HepG2 (cell line): Measurements from ENCODE around the gene RPS14. TPM values are rescaled to one million over a fixed set of nuclear protein-coding genes. Genes with fewer than 3 reads are reported as not detected.

Source experiments
- ATAC-seq: fragments of 200-7000 bp; cut with Tn5 transposase; 3 replicates; pipeline ENCODE4 v1.9.1; 2020; ENCODE audit warnings: mild to moderate bottlenecking, moderate library complexity
- BruUV-seq: library from RNA; stranded (reverse); fragments of 400-500 nt; replicated peaks from 2 replicates; lab custom pipeline; 2021; lab: Mats Ljungman, UMichigan
- CTCF ChIA-PET: fragments of 300-600 bp; formaldehyde crosslinking; extraction: SDS; loops from one replicate; lab custom pipeline; 2021; ENCODE audit warnings: low total read pairs, inconsistent platforms, low intra/inter-chr PET ratio; lab: Yijun Ruan, JAX
- POLR2A ChIA-PET: fragments of 350-600 bp; sonication (Branson Sonifier 250); formaldehyde crosslinking; loops from one replicate; lab custom pipeline; 2020; ENCODE audit warnings: antibody characterized with exemption, inconsistent platforms; lab: Yijun Ruan, JAX
- DNase-seq: peaks from one replicate; pipeline ENCODE4 v3.0.0-alpha.2; 2015; ENCODE audit warnings: low spot score
- FAIRE-seq: peaks from 3 replicates; lab custom pipeline; 2011; peaks lifted over from hg19 to GRCh38; lab: Jason Lieb, UNC
- H2AFZ ChIP-seq: one replicate; pipeline ENCODE4 v1.6.1; 2011; ENCODE audit warnings: low read length, inconsistent platforms
- H3K27ac ChIP-seq: fragments of 300-600 bp; 3 replicates; pipeline ENCODE4 v1.8.0; 2011; ENCODE audit warnings: mixed run types, mild to moderate bottlenecking, mixed read lengths, low read length, inconsistent platforms; ENCODE audit not compliant: insufficient read depth; ENCODE audit errors: extremely low read length
- H3K27me3 ChIP-seq, 2 experiments: fragments of 200-600 bp in 1 of 2; 2 replicates in 1 of 2; 3 replicates in 1 of 2; pipeline versions ENCODE4 v1.6.0 to v1.8.0; 2011; ENCODE audit warnings: low read length in 2 of 2, mild to moderate bottlenecking in 2 of 2, moderate library complexity in 2 of 2, inconsistent platforms in 1 of 2; ENCODE audit not compliant: insufficient read depth in 2 of 2, control insufficient read depth in 1 of 2
- H3K36me3 ChIP-seq, 2 experiments: fragments of 200-600 bp in 1 of 2; replicated peaks in 1 of 2; 2 replicates in 1 of 2; 3 replicates in 1 of 2; pipeline versions ENCODE4 v1.5.1 to v1.8.0; 2011; ENCODE audit warnings: low read length in 2 of 2, inconsistent platforms in 1 of 2; ENCODE audit not compliant: insufficient read depth in 2 of 2, control insufficient read depth in 1 of 2
- H3K4me1 ChIP-seq: 2 replicates; pipeline ENCODE4 v1.5.1; 2012; ENCODE audit warnings: low read length, inconsistent platforms; ENCODE audit not compliant: insufficient read depth
- H3K4me2 ChIP-seq: 2 replicates; pipeline ENCODE4 v1.6.0; 2011; ENCODE audit warnings: low read depth, low read length, inconsistent platforms
- H3K4me3 ChIP-seq, 3 experiments: fragments of 200-600 bp in 1 of 3; sonication (generic), shearing (Covaris generic) in 1 of 3; replicated peaks in 1 of 3; 2 replicates each; pipeline ENCODE4 v1.5.1; 2011 to 2016; ENCODE audit warnings: low read length in 3 of 3, inconsistent platforms in 2 of 3, low read depth in 2 of 3, mild to moderate bottlenecking in 2 of 3, control low read depth in 1 of 3, mixed read lengths in 1 of 3; ENCODE audit not compliant: insufficient read depth in 1 of 3
- H3K79me2 ChIP-seq: one replicate; pipeline ENCODE4 v1.6.1; 2011; ENCODE audit warnings: low read length, inconsistent platforms; ENCODE audit not compliant: insufficient read depth
- H3K9ac ChIP-seq: 2 replicates; pipeline ENCODE4 v1.6.0; 2011; ENCODE audit warnings: mild to moderate bottlenecking, low read depth, low read length, inconsistent platforms; ENCODE audit not compliant: insufficient read depth
- H3K9me3 ChIP-seq: 2 replicates; pipeline ENCODE4 v1.5.1; 2012; ENCODE audit warnings: mild to moderate bottlenecking, low read length
- H4K20me1 ChIP-seq: 2 replicates; pipeline ENCODE4 v1.6.0; 2011; ENCODE audit warnings: inconsistent platforms, mild to moderate bottlenecking, low read length, moderate library complexity; ENCODE audit not compliant: insufficient read depth
- ARNT ChIP-seq: fragments of 450-650 bp; IDR thresholded peaks from 2 replicates; pipeline ENCODE4 v1.6.1; 2017
- ATF3 ChIP-seq: sonication (generic); formaldehyde crosslinking; IDR thresholded peaks from 2 replicates; pipeline ENCODE4 v1.4.0; 2020; ENCODE audit warnings: missing genetic modification reagents
- CHD4 ChIP-seq: fragments of 200-600 bp; sonication (generic); IDR thresholded peaks from 2 replicates; pipeline ENCODE4 v1.7.0; 2017; ENCODE audit warnings: mild to moderate bottlenecking, low read length, borderline replicate concordance
- DR1 ChIP-seq: sonication (generic); formaldehyde crosslinking; IDR thresholded peaks from 2 replicates; pipeline ENCODE4 v1.8.0; 2021; ENCODE audit warnings: mild to moderate bottlenecking, missing genetic modification reagents, inconsistent platforms
- FLYWCH1 ChIP-seq: sonication (generic); formaldehyde crosslinking; IDR thresholded peaks from 2 replicates; pipeline ENCODE4 v1.8.1; 2023; ENCODE audit warnings: mild to moderate bottlenecking, missing genetic modification reagents
- FOXK1 ChIP-seq: sonication (generic); formaldehyde crosslinking; IDR thresholded peaks from 2 replicates; pipeline ENCODE4 v1.4.0; 2020; ENCODE audit warnings: low read depth, missing genetic modification reagents, borderline replicate concordance
- HDAC1 ChIP-seq: sonication (generic); formaldehyde crosslinking; IDR thresholded peaks from 2 replicates; pipeline ENCODE4 v1.5.1; 2020; ENCODE audit warnings: mild to moderate bottlenecking, missing genetic modification reagents
- HNRNPH1 ChIP-seq: fragments of 200-400 bp; formaldehyde crosslinking; optimal IDR thresholded peaks from 2 replicates; pipeline ENCODE3; 2017; ENCODE audit warnings: mild to moderate bottlenecking, low read depth, low read length
- PHF8 ChIP-seq: sonication (generic); formaldehyde crosslinking; IDR thresholded peaks from 2 replicates; pipeline ENCODE4 v1.5.0; 2020; ENCODE audit warnings: missing genetic modification reagents
- RNF2 ChIP-seq: fragments of 450-650 bp; conservative IDR thresholded peaks from 2 replicates; pipeline ENCODE4 v1.6.1; 2016; ENCODE audit warnings: low read depth
- STAG1 ChIP-seq: sonication (generic); formaldehyde crosslinking; IDR thresholded peaks from 2 replicates; pipeline ENCODE4 v1.4.0; 2020; ENCODE audit warnings: missing genetic modification reagents
- TCF7L2 ChIP-seq: IDR thresholded peaks from 2 replicates; pipeline ENCODE4 v1.6.1; 2011; ENCODE audit warnings: mild to moderate bottlenecking, low read depth, low read length, moderate library complexity
- TP53 ChIP-seq: sonication (generic); formaldehyde crosslinking; conservative IDR thresholded peaks from 2 replicates; pipeline ENCODE4 v1.4.0; 2020; ENCODE audit warnings: missing genetic modification reagents
- ZNF3 ChIP-seq: IDR thresholded peaks from 2 replicates; pipeline ENCODE4 v1.7.0; 2017; ENCODE audit warnings: inconsistent platforms
- ZNF33B ChIP-seq: sonication (generic); formaldehyde crosslinking; IDR thresholded peaks from 2 replicates; pipeline ENCODE4 v1.5.1; 2020; ENCODE audit warnings: mild to moderate bottlenecking, missing genetic modification reagents
- ZNF460 ChIP-seq: sonication (generic); formaldehyde crosslinking; IDR thresholded peaks from 2 replicates; pipeline ENCODE4 v1.5.1; 2020; ENCODE audit warnings: missing genetic modification reagents, mild to moderate bottlenecking, borderline replicate concordance
- ZNF614 ChIP-seq: IDR thresholded peaks from 2 replicates; pipeline ENCODE4 v1.6.1; 2018; ENCODE audit warnings: missing biosample characterization, missing genetic modification reagents, inconsistent platforms, borderline replicate concordance
- ZNF619 ChIP-seq: sonication (generic); formaldehyde crosslinking; IDR thresholded peaks from 2 replicates; pipeline ENCODE4 v1.4.0; 2020; ENCODE audit warnings: mild to moderate bottlenecking, missing genetic modification reagents
- ZNF749 ChIP-seq: sonication (generic); formaldehyde crosslinking; IDR thresholded peaks from 2 replicates; pipeline ENCODE4 v1.8.0; 2022; ENCODE audit warnings: mild to moderate bottlenecking, missing genetic modification reagents, moderate library complexity, borderline replicate concordance
- WGBS: methylation state at CpG from one replicate; pipeline ENCODE4 v1.1.6; 2017; ENCODE audit warnings: low lambda C conversion rate; 5-methylcytosine and 5-hydroxymethylcytosine counted together
- in situ Hi-C: cut with HindIII; loops from 2 replicates; pipeline ENCODE4 v1.10.0; 2017; ENCODE audit warnings: low pct_unique_long_range_greater_than_20kb; ENCODE audit not compliant: extremely low pct_ligation_motif_present
- intact Hi-C: fragments of 100-400 bp; cut with micrococcal nuclease; formaldehyde crosslinking; loops from one replicate; pipeline ENCODE4 v1.10.0; 2022; ENCODE audit not compliant: unreplicated experiment
- polyA plus RNA-seq, 8 experiments: library from polyadenylated mRNA; depleted of rRNA in 3 of 8; stranded (reverse) in 7 of 8; unstranded in 1 of 8; fragments of >200 nt; fragmentation: Illumina TruSeq in 4 of 8; extraction: Trizol in 4 of 8; gene quantifications; 2 replicates each; pipeline versions ENCODE4 v1.2.1 to v1.2.3, GENCODE V29; 2011 to 2016; ENCODE audit warnings: low read depth in 4 of 8, missing spikeins in 1 of 8, mixed read lengths in 1 of 8; ENCODE audit not compliant: insufficient read depth in 1 of 8
- total RNA-seq, 5 experiments: library from RNA; depleted of rRNA; stranded (reverse); fragments of >200 nt; fragmentation: Illumina TruSeq; extraction: Trizol; gene quantifications; 2 replicates each; pipeline ENCODE4 v1.2.3, GENCODE V29; 2016; ENCODE audit warnings: low read depth in 1 of 5
- TF ChIP-seq, protein P1 (sequence below): IDR thresholded peaks from 2 replicates; pipeline ENCODE4 v1.6.1; 2016; ENCODE audit warnings: low read depth, missing genetic modification reagents, missing compliant biosample characterization

Gene RPS14
- total and polyA plus RNA-seq, 2 of the 13 experiments (the other 11 are each of a cell fraction or from before 2014, with no cell fraction given) = 2,116 to 3,295 TPM

- Histone ChIP-seq H3K36me3 (peaks cover 1 to 38% of the 10 kb centered on the region in 2 experiments; a peak in 3 of 5 replicates), H3K79me2 (peaks cover 74% of the 10 kb centered on the region), H3K9me3 (no peaks in the 10 kb centered on the region), H2AFZ (no peak overlapping the region), H3K27ac (no peak overlapping the region), H4K20me1 (peaks cover 54% of the 10 kb centered on the region), H3K9ac (no peak overlapping the region), H3K4me3 (no peak overlapping the region), H3K27me3 (no peaks in the 10 kb centered on the region; a peak in 1 of 5 replicates), H3K4me1 (peaks cover 65% of the 10 kb centered on the region), H3K4me2 (no peak overlapping the region)
- CTCF ChIA-PET = interaction anchor here (1.8 kb wide), 1 partner anchor 55 kb away, joined by 4 read pairs; no protein-coding TSS in a partner anchor
- in situ Hi-C loops = loop anchor here (5.0 kb wide), 1 partner anchor 33 kb away; no protein-coding TSS in a partner anchor
- ATAC-seq = no peak
- BruUV-seq = no TSS peak
- no peak for FAIRE-seq
- no peak for TF ChIP-seq ZNF749 (CRISPR knock-in tag)
- TF ChIP-seq FLYWCH1 (CRISPR knock-in tag) = no peak
- no peak for TF ChIP-seq ZNF460 (CRISPR knock-in tag)
- no peak for TF ChIP-seq ARNT
- TF ChIP-seq ZNF614 (CRISPR knock-in tag) = no peak
- TF ChIP-seq, protein P1, sequence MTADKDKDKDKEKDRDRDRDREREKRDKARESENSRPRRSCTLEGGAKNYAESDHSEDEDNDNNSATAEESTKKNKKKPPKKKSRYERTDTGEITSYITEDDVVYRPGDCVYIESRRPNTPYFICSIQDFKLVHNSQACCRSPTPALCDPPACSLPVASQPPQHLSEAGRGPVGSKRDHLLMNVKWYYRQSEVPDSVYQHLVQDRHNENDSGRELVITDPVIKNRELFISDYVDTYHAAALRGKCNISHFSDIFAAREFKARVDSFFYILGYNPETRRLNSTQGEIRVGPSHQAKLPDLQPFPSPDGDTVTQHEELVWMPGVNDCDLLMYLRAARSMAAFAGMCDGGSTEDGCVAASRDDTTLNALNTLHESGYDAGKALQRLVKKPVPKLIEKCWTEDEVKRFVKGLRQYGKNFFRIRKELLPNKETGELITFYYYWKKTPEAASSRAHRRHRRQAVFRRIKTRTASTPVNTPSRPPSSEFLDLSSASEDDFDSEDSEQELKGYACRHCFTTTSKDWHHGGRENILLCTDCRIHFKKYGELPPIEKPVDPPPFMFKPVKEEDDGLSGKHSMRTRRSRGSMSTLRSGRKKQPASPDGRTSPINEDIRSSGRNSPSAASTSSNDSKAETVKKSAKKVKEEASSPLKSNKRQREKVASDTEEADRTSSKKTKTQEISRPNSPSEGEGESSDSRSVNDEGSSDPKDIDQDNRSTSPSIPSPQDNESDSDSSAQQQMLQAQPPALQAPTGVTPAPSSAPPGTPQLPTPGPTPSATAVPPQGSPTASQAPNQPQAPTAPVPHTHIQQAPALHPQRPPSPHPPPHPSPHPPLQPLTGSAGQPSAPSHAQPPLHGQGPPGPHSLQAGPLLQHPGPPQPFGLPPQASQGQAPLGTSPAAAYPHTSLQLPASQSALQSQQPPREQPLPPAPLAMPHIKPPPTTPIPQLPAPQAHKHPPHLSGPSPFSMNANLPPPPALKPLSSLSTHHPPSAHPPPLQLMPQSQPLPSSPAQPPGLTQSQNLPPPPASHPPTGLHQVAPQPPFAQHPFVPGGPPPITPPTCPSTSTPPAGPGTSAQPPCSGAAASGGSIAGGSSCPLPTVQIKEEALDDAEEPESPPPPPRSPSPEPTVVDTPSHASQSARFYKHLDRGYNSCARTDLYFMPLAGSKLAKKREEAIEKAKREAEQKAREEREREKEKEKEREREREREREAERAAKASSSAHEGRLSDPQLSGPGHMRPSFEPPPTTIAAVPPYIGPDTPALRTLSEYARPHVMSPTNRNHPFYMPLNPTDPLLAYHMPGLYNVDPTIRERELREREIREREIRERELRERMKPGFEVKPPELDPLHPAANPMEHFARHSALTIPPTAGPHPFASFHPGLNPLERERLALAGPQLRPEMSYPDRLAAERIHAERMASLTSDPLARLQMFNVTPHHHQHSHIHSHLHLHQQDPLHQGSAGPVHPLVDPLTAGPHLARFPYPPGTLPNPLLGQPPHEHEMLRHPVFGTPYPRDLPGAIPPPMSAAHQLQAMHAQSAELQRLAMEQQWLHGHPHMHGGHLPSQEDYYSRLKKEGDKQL (CRISPR knock-in tag) = no peak
- TF ChIP-seq FOXK1 (CRISPR knock-in tag) = no peak
- no peak for TF ChIP-seq ZNF619 (CRISPR knock-in tag)
- TF ChIP-seq TP53 = no peak
- no peak for TF ChIP-seq DR1 (CRISPR knock-in tag)
- no peak for TF ChIP-seq RNF2
- no peak for TF ChIP-seq STAG1 (CRISPR knock-in tag)
- TF ChIP-seq HNRNPH1 = no peak
- TF ChIP-seq ZNF33B (CRISPR knock-in tag) = no peak
- TF ChIP-seq TCF7L2 = no peak
- no peak for TF ChIP-seq PHF8
- no peak for TF ChIP-seq ZNF3 (CRISPR knock-in tag)
- TF ChIP-seq HDAC1 (CRISPR knock-in tag) = no peak
- no peak for TF ChIP-seq ATF3 (CRISPR knock-in tag)
- no peak for TF ChIP-seq CHD4
- POLR2A ChIA-PET = interaction anchor here (1.1 to 2.3 kb wide), 4 partner anchors 14 to 53 kb away, joined by 5 to 8 read pairs (median 6); no protein-coding TSS in a partner anchor
- intact Hi-C loops = no loop called here
- WGBS = 82% methylated on average over 9 of the region's 9 CpGs
- DNase-seq = no peak
Measured at GRCh38 chr5:150489360-150490295, 40.1 kb upstream of the RPS14 start.
